GM18526 (cell line): ENCODE measurements around the gene TMEM178B.

ENCODE experiments used
- POLR2A ChIP-seq: IDR thresholded peaks from 3 replicates; pipeline ENCODE4 v1.6.1; 2011; ENCODE audit not compliant: insufficient read length; ENCODE audit errors: extremely low read depth

Gene TMEM178B

DNA sequence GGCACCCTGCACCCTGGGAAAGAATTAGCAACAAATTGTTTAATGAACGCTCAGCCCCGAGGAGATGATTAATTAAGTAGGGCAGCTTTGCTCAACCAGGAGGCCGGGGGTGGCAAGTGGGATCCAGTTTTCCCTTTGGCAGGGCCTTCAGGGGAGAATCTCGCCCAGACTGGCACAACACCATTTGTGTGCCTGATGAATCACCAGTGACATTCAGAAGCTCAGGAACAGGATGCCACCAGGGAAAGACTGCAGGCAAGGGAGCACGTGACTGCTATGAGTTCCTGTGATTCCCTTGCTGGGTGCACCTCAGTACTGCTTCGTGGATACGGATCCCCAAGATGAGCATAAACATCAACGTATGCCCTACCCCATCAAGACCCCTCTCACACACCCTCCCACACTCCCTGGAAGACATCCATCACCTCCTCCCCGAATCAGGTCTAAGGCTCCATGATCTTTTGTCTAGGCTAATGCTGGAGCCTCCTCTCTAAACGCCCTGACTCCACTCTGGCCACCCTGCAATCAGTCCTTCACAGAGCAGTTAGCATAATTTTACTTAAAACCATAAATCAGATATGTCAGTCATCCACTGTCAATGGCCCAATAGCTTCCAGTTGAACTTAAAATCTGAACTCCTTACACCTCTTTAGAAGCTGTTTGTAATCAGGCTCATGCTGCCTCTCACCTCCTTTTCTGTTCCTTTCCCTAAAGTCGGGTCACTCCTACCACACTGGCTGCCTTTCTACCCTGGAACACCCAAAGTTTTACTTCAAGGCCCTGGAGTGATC is 368.2 kb downstream of the TMEM178B start:
- no peak for TF ChIP-seq POLR2A

DNA sequence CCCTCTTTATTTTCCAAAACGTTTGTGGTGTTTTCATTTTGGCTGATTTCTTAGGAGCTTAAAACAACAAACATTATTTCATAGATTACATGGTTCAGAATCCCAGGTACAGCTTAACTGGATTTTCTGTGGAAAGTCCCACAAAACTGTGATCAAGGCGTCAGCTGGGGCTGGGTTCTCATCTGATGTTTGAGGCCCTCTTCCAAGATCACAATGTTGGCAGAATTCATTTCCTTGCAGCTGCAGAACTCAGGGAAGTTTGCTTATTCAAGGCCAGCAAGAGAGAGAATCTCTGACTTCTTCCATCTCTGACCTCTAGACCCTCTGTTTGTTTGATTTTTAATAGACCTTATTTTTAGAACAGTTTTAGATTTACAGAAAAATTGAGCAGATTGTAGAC is 368.9 kb downstream of the TMEM178B start:
- TF ChIP-seq POLR2A: no peak

DNA sequence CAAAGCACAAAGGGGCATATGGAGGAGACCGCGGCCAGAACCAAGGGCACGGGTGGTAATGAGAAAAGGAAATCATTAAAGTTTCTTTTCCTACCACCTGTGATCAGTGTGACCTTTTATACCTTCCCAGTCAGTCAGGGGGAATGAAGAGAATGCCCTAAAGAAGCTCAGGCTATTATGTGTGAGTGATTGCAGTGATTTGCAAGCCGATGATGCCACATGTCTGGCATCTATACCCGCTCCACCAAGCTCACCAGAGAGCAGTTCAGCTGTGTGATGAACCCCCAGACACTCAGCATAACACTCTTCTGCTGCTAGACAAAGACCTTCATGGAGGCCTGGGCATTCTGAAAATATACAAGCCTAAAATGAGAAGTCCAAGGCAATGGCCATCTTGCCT is 371.1 kb downstream of the TMEM178B start:
- TF ChIP-seq POLR2A: no peak

- TF ChIP-seq POLR2A: no peak
These were observed 377.4 kb downstream of the TMEM178B start for GRCh38 chr7:141451232-141451631.

GRCh38 chr7:141452911-141453310 is 379.0 kb downstream of the TMEM178B start:
- TF ChIP-seq POLR2A: no peak

DNA sequence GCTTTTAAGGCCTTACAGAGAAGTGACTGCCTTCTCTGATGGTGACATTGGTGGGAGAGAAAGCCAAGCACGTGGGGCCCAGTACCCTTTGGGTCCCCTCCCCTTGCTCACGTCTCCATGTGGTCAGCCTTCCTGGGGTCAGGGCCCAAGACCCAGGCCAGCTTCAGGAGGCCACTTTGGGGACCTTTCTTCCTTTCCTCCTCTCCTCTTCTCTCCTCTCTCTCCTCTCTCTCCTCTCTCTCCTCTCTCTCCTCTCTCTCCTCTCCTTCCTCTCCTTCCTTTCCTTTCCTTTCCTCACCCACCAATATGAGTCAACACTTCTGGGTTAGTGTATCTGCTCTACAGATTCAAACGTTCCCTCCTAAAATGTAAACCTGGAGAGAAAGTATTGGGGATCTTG is 380.5 kb downstream of the TMEM178B start:
- TF ChIP-seq POLR2A: no peak

DNA sequence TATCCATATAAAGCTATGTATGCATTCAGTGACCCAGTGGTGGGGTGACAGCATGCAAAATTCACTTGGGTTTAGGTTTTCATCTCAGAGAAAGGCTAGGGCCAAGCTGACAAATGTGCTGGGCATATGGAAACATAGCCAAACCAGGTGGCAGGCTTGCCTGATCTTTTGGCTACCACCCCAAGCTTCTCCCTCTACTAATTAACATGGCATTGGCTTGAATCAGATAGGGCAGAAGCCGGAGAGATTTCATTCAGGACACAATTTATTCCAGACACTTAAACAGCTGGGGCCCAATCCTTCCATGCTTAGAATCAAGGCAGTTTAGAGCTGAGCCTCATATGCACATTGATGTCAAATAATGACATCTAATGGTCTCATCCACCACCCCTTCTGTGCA is 381.9 kb downstream of the TMEM178B start:
- TF ChIP-seq POLR2A: no peak

DNA sequence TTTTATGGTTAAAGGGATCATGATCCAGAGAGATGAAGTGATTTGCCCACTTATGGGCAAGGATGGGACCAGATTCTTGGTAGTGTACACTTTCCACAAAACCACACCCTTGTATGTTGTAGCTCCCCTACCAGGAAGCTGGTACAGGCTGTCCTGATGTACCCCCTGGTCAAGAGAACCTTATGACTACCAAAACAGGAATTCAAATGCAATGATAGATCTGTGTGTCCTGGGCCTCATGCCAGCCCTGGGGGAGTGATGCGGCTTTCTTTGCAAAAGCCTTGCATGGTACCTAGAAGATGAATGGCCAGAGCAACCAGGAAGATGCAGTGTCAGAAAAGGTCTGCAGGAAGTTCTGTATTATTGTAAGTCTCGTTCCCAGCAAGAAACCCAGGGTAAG is 382.4 kb downstream of the TMEM178B start:
- no peak for TF ChIP-seq POLR2A

GRCh38 chr7:141456711-141457110 is 382.8 kb downstream of the TMEM178B start:
- no peak for TF ChIP-seq POLR2A

GRCh38 chr7:141460781-141461715 is 387.2 kb downstream of the TMEM178B start:
- no peak for TF ChIP-seq POLR2A

GRCh38 chr7:141461924-141462323 is 388.1 kb downstream of the TMEM178B start:
- no peak for TF ChIP-seq POLR2A

DNA sequence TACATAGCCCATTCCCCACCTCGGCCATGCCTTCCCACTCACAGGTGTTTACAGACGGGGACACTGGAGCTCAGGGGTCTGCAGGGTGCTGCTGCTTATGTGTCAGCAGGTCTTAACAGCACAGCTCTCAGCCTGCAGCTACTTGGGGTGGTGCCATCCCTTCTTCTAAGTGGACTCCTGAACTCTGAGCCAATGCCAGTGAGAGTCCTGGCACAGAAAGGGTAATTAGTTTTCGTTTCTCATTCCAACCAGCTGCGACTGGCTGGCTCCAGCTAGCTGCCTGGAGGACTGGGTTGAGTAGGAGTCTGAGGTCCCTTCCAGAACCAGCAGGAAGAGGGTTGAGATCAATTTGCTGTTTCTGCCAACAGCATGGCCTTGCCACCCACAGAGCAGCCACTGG is 389.1 kb downstream of the TMEM178B start:
- no peak for TF ChIP-seq POLR2A

DNA sequence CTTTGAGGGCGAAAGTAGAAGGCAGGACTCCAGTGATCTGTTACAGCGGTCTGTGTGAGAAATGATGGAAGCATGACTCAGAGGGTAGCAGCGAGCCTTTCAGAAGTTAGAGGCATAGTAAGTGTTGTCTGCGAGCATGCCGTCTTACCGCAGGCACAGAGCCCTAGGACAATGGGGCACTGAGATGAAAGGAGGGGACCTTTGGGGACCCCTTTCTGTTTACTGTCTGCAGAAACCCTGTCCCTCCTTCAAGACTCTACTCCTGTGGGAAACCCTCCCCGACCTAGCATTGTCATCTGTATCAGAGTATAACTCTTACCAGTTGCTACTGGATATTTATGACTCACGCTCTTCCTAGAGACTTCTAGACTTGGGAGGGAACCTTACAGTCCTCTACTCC is 390.1 kb downstream of the TMEM178B start:
- TF ChIP-seq POLR2A: no peak

GRCh38 chr7:141464551-141464950 is 390.7 kb downstream of the TMEM178B start:
- no peak for TF ChIP-seq POLR2A

GRCh38 chr7:141466151-141466904 is 392.5 kb downstream of the TMEM178B start:
- TF ChIP-seq POLR2A: no peak
